ENCODE data around the gene P4HA1. TPM values are rescaled to one million over a fixed set of nuclear protein-coding genes. Genes with fewer than 3 reads are reported as not detected.

The P4HA1 gene
- total and polyA plus RNA-seq, 9 of the 15 experiments (the other 6 are each of a cell fraction or from before 2014, with no cell fraction given), result 20.2 to 177 (median 28.6) TPM

DNA sequence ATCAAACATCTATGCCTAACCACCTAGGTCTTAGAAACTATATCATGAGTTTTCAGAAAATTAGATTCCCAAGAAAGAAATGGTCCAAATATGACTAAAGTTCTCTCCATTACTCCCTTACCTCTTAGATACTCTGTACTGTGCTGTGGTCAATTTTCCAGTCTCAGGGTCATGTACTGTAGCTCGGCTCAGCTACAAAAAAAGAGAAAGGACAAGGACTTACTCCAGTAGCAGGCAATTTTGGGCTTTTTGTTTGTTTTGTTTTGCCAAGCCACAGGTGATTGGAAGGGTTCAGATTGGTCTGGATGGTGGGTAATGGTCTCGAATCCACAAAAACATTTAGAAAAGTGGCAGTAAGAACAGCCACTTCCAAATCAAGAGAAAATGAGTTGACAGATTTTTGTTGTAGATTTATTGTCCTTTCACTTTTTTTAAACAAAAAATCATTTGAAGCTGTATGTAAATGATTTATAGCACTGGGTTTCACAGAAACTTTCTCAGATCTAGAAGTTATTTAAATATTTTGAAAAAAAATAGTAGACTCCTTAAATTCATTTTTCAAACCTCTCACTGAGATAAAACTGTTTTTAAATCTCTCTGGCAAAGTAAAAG, 52.8 kb downstream of the P4HA1 start:
- FAIRE-seq (no peak), ATAC-seq (no peak), DNase-seq (ENCODE audit: extremely low read depth in 1 of 4, low spot score in 3 of 4) (no peak)
- POLR2A ChIA-PET, result no interaction called here
- Histone ChIP-seq H2AFZ (ENCODE audit: low read depth, low read length) (no peak overlapping the region), H3K9me1 (ENCODE audit: control insufficient read depth, insufficient read depth, low read length) (no peaks in the 10 kb centered on the region), H3K9me3 (replicated peaks; ENCODE audit: control insufficient read depth, insufficient read depth, low read depth, low read length) (no peaks in the 10 kb centered on the region), H3K36me3 (ENCODE audit: control insufficient read depth, insufficient read depth, low read length) (peaks cover 56% of the 10 kb centered on the region), H3K27me3 (ENCODE audit: control insufficient read depth in 2 of 2, insufficient read depth in 2 of 2, low read length in 2 of 2) (no peaks in the 10 kb centered on the region), H3K79me2 (ENCODE audit: control insufficient read depth, insufficient read depth, low read length) (no peaks in the 10 kb centered on the region), H4K20me1 (replicated peaks; ENCODE audit: control insufficient read depth, insufficient read depth, low read length) (no peaks in the 10 kb centered on the region), H3K9ac (ENCODE audit: insufficient read depth in 1 of 2, low read depth in 2 of 2, low read length in 2 of 2) (no peak overlapping the region), H3K4me3 (no peak overlapping the region), H3K4me1 (replicated peaks in 1 of 2; ENCODE audit: control insufficient read depth in 2 of 2, insufficient read depth in 2 of 2, low read length in 2 of 2) (no peaks in the 10 kb centered on the region), H3K4me2 (ENCODE audit: insufficient read depth, low read length) (no peak overlapping the region), H3K27ac (ENCODE audit: extremely low read depth, low read depth, low read length) (no peak overlapping the region)
- no TSS peak for BruUV-seq (replicated peaks)
- intact Hi-C loops (cut with micrococcal nuclease), result no loop called here
- CTCF ChIA-PET (ENCODE audit: low intra/inter-chr PET ratio), result no interaction called here
- in situ Hi-C loops (cut with MboI), result no loop called here
- 89% methylated on average over 2 of the region's 2 CpGs for WGBS (ENCODE audit: insufficient coverage, low coverage, missing lambda C conversion rate)
- TF ChIP-seq POLR2A (conservative IDR thresholded peaks at IDR 0.05) (no peak), ZNF3 (CRISPR knock-in tag; IDR thresholded peaks at IDR 0.05) (no peak), ZNF280B (CRISPR knock-in tag; IDR thresholded peaks at IDR 0.05) (no peak), MEIS2 (IDR thresholded peaks at IDR 0.05; ENCODE audit: partially characterized antibody) (peak; percentile 62), TGIF2 (CRISPR knock-in tag; IDR thresholded peaks at IDR 0.05) (no peak), STAT5B (CRISPR knock-in tag; IDR thresholded peaks at IDR 0.05) (no peak), GATAD2A (IDR thresholded peaks at IDR 0.05) (no peak), ZNF436 (CRISPR knock-in tag; IDR thresholded peaks at IDR 0.05) (no peak), ZEB2 (IDR thresholded peaks at IDR 0.05) (no peak), NFXL1 (CRISPR knock-in tag; IDR thresholded peaks at IDR 0.05) (no peak), RFX5 (IDR thresholded peaks at IDR 0.05; ENCODE audit: low read depth, low read length) (no peak), GABPB2 (CRISPR knock-in tag; conservative IDR thresholded peaks at IDR 0.05) (no peak), KLF13 (tag; IDR thresholded peaks at IDR 0.05; ENCODE audit: borderline replicate concordance, low read depth) (no peak), DIDO1 (tag; IDR thresholded peaks at IDR 0.05; ENCODE audit: low read depth) (no peak)
- TF ChIP-seq, protein P1, sequence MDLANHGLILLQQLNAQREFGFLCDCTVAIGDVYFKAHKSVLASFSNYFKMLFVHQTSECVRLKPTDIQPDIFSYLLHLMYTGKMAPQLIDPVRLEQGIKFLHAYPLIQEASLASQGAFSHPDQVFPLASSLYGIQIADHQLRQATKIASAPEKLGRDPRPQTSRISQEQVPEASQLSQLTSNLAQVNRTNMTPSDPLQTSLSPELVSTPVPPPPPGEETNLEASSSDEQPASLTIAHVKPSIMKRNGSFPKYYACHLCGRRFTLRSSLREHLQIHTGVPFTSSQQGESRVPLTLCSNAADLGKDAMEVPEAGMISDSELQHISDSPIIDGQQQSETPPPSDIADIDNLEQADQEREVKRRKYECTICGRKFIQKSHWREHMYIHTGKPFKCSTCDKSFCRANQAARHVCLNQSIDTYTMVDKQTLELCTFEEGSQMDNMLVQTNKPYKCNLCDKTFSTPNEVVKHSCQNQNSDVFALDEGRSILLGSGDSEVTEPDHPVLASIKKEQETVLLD (IDR thresholded peaks at IDR 0.05), result no peak
- TF ChIP-seq, protein P2, sequence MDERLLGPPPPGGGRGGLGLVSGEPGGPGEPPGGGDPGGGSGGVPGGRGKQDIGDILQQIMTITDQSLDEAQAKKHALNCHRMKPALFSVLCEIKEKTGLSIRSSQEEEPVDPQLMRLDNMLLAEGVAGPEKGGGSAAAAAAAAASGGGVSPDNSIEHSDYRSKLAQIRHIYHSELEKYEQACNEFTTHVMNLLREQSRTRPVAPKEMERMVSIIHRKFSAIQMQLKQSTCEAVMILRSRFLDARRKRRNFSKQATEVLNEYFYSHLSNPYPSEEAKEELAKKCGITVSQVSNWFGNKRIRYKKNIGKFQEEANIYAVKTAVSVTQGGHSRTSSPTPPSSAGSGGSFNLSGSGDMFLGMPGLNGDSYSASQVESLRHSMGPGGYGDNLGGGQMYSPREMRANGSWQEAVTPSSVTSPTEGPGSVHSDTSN (CRISPR knock-in tag; IDR thresholded peaks at IDR 0.05; ENCODE audit: low read depth), result no peak
- TF ChIP-seq, protein P2 (tag; conservative IDR thresholded peaks at IDR 0.05; ENCODE audit: low read depth), result peak; percentile 78
- TF ChIP-seq, protein P3, sequence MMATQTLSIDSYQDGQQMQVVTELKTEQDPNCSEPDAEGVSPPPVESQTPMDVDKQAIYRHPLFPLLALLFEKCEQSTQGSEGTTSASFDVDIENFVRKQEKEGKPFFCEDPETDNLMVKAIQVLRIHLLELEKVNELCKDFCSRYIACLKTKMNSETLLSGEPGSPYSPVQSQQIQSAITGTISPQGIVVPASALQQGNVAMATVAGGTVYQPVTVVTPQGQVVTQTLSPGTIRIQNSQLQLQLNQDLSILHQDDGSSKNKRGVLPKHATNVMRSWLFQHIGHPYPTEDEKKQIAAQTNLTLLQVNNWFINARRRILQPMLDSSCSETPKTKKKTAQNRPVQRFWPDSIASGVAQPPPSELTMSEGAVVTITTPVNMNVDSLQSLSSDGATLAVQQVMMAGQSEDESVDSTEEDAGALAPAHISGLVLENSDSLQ (IDR thresholded peaks at IDR 0.05), result peak; percentile 45; the same call in 1 of the 2 replicates
